AG04450 (cell line): ENCODE results near the gene CREG1. TPM values are rescaled to one million over a fixed set of nuclear protein-coding genes. Genes with fewer than 3 reads are reported as not detected.

Experiments
- CTCF ChIA-PET: fragments of 300-600, 350-600 bp; formaldehyde crosslinking; extraction: SDS; loops from one replicate; lab custom pipeline; 2022; ENCODE audit warnings: antibody characterized with exemption, inconsistent platforms; lab: Charles Lee
- POLR2A ChIA-PET: fragments of 350-600 bp; formaldehyde crosslinking; extraction: SDS; loops from one replicate; lab custom pipeline; 2021; ENCODE audit warnings: antibody characterized with exemption, inconsistent platforms; lab: Yijun Ruan, JAX
- DNase-seq: peaks from one replicate; pipeline ENCODE4 v3.0.0-alpha.2; 2011; ENCODE audit warnings: low read depth, low spot score
- H3K27ac ChIP-seq: one replicate; pipeline ENCODE4 v1.5.1; 2012; ENCODE audit warnings: low read depth, low read length, control low read depth
- H3K27me3 ChIP-seq: one replicate; pipeline ENCODE4 v1.6.0; 2012; ENCODE audit warnings: low read length; ENCODE audit not compliant: control insufficient read depth, insufficient read depth
- H3K4me3 ChIP-seq: 2 replicates; pipeline ENCODE4 v1.5.1; 2011; ENCODE audit warnings: mild to moderate bottlenecking, low read depth, low read length, control low read depth
- H3K9me3 ChIP-seq: 2 replicates; pipeline ENCODE4 v1.5.1; 2012; ENCODE audit warnings: low read length; ENCODE audit not compliant: control insufficient read depth, insufficient read depth
- polyA plus RNA-seq: library from polyadenylated mRNA; depleted of rRNA; stranded (reverse); fragments of >200 nt; gene quantifications from 2 replicates; pipeline ENCODE4 v1.2.3, GENCODE V29; 2011
- TF ChIP-seq, protein P1 (sequence below): IDR thresholded peaks from 2 replicates; pipeline ENCODE4 v1.5.1; 2011; ENCODE audit warnings: low read depth, low read length, control low read depth, inconsistent platforms

CREG1 gene
- polyA plus RNA-seq, 1 experiment, result 31.2 TPM

DNA sequence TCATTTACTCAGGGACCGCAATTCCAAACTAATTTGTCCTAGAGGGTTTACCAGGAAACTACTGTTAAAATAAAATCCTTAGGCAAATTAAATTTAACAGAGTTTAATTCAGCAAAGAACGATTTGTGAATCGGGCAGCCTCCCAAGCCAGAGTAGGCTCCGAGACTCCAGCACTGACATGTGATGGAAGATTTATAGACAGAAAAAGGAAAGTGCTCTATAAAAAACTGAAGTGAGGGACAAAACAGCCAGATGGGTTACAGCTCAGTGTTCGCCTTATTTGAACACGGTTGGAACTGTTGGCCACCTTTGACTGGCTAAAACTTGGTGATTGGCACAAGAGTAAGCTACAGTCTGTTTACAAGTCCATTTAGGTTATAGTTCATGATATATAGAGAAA is 41.3 kb upstream of the CREG1 start:
- DNase-seq, result no peak
- ChIA-PET CTCF (no interaction called here), POLR2A (no interaction called here)
- H3K27ac ChIP-seq, result no peak overlapping the region
- H3K4me3 ChIP-seq, result no peak overlapping the region
- no peaks in the 10 kb centered on the region for H3K9me3 ChIP-seq
- TF ChIP-seq, protein P1, sequence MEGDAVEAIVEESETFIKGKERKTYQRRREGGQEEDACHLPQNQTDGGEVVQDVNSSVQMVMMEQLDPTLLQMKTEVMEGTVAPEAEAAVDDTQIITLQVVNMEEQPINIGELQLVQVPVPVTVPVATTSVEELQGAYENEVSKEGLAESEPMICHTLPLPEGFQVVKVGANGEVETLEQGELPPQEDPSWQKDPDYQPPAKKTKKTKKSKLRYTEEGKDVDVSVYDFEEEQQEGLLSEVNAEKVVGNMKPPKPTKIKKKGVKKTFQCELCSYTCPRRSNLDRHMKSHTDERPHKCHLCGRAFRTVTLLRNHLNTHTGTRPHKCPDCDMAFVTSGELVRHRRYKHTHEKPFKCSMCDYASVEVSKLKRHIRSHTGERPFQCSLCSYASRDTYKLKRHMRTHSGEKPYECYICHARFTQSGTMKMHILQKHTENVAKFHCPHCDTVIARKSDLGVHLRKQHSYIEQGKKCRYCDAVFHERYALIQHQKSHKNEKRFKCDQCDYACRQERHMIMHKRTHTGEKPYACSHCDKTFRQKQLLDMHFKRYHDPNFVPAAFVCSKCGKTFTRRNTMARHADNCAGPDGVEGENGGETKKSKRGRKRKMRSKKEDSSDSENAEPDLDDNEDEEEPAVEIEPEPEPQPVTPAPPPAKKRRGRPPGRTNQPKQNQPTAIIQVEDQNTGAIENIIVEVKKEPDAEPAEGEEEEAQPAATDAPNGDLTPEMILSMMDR, result no peak
- peaks cover 6% of the 10 kb centered on the region for H3K27me3 ChIP-seq

DNA sequence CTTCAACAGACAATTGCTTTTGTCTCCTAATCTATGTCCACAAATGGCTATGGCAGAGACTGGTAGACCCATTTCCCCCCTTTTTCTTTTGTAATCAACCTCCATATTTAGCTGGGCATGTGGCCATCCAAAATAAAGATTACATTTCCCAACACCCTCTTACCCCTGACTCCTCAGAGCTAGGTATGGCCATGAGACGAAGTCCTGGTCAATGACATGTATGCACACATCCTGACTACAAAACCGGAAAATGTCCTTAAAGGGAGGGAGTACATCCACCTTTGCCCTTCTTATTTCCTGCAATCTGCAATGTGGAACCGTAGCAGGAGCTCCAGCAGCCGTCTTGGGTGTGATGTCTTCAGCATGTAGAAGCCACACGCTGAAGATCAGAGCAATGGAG is 40.3 kb upstream of the CREG1 start:
- POLR2A ChIA-PET, result no interaction called here
- no peak for DNase-seq
- no peak overlapping the region for H3K27ac ChIP-seq
- CTCF ChIA-PET, result interaction anchor here (2.3 kb wide), 1 partner anchor 94 kb away, joined by 9 read pairs; no protein-coding TSS in a partner anchor
- H3K4me3 ChIP-seq, result no peak overlapping the region
- peaks cover 8% of the 10 kb centered on the region for H3K27me3 ChIP-seq
- TF ChIP-seq, protein P1, result no peak
- no peaks in the 10 kb centered on the region for H3K9me3 ChIP-seq

DNA sequence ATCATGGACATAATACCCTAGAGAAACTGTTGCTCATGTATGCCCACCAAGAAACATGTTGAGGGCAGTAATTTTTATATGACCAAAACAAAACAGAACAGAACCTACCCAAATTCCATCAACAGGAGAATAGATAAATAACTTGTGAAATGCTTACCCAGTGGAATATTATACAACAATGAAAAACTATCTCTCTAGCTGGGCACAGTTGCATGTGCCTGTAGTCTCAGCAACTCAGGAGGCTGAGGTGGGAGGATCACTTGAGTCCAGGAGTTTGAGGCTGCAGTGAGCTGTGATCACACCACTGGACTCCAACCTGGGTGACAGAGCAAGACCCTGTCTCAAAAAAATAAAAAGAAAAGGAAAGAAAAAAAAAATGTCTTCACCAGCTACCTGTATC is 38.9 kb upstream of the CREG1 start:
- TF ChIP-seq, protein P1, result no peak
- no peak for DNase-seq
- CTCF ChIA-PET, result interaction anchor here (2.3 kb wide), 1 partner anchor 96 kb away, joined by 9 read pairs; no protein-coding TSS in a partner anchor
- Histone ChIP-seq H3K4me3 (no peak overlapping the region), H3K27ac (no peak overlapping the region), H3K27me3 (peaks cover 8% of the 10 kb centered on the region), H3K9me3 (no peaks in the 10 kb centered on the region)
- POLR2A ChIA-PET, result no interaction called here

- H3K27ac ChIP-seq, result no peak overlapping the region
- ChIA-PET POLR2A (no interaction called here), CTCF (interaction anchor here (1.7 kb wide), 1 partner anchor 12 kb away, joined by 3 read pairs; no protein-coding TSS in a partner anchor)
- H3K9me3 ChIP-seq, result no peaks in the 10 kb centered on the region
- TF ChIP-seq, protein P1, result no peak
- no peak overlapping the region for H3K4me3 ChIP-seq
- peaks cover 6% of the 10 kb centered on the region for H3K27me3 ChIP-seq
- DNase-seq, result no peak
These were observed 34.8 kb upstream of the CREG1 start for GRCh38 chr1:167588361-167588760.

- DNase-seq, result no peak
- H3K9me3 ChIP-seq, result no peaks in the 10 kb centered on the region
- ChIA-PET CTCF (interaction anchor here (1.7 kb wide), 1 partner anchor 12 kb away, joined by 3 read pairs; no protein-coding TSS in a partner anchor), POLR2A (no interaction called here)
- TF ChIP-seq, protein P1, result no peak
- no peak overlapping the region for H3K27ac ChIP-seq
- H3K4me3 ChIP-seq, result no peak overlapping the region
- H3K27me3 ChIP-seq, result peaks cover 6% of the 10 kb centered on the region
These were observed 34.3 kb upstream of the CREG1 start for GRCh38 chr1:167587872-167588271.
